Transverse colon (tissue), 4 donors: Measurements from ENCODE around the gene SCYL1. TPM values are rescaled to one million over a fixed set of nuclear protein-coding genes. Genes with fewer than 3 reads are reported as not detected.
"Not testable (repeated sequence)": the region's sequence is repeated elsewhere in the genome, so short reads cannot be mapped to it uniquely, and the experiment has no call there.

Experiments used
- DNase-seq: peaks from one replicate; pipeline ENCODE4 v3.0.0-alpha.2; 2019
- H3K27ac ChIP-seq, 4 donors: fragments of 200-600 bp; sonication (generic); 2 replicates each; pipeline ENCODE4 v1.5.1; 2016 to 2018; ENCODE audit warnings: inconsistent platforms in 4 of 4
- H3K27me3 ChIP-seq: fragments of 200-600 bp; sonication (generic); 2 replicates; pipeline ENCODE4 v1.5.1; 2017; ENCODE audit warnings: inconsistent platforms
- H3K36me3 ChIP-seq, 4 donors: fragments of 200-600 bp; sonication (generic); 2 replicates each; pipeline ENCODE4 v1.5.1; 2017 to 2019; ENCODE audit warnings: inconsistent platforms in 4 of 4
- H3K4me1 ChIP-seq, 4 donors: fragments of 200-600 bp; sonication (generic); 2 replicates each; pipeline ENCODE4 v1.5.1; 2017 to 2020; ENCODE audit warnings: inconsistent platforms in 4 of 4
- H3K4me3 ChIP-seq, 4 donors: fragments of 200-600 bp; sonication (generic); 1 replicate in 1 of 4; 2 replicates in 3 of 4; pipeline versions ENCODE4 v1.5.1 to v1.6.1; 2017 to 2019; ENCODE audit warnings: inconsistent platforms in 4 of 4
- H3K9me3 ChIP-seq, 2 donors: fragments of 200-600 bp; sonication (generic); 2 replicates each; pipeline ENCODE4 v1.5.1; 2017 to 2019; ENCODE audit warnings: inconsistent platforms in 2 of 2
- CTCF ChIP-seq, 5 experiments: fragments of 200-600 bp in 3 of 5; fragments of 450-650 bp in 2 of 5; sonication (generic) in 3 of 5; IDR thresholded peaks; 1 replicate in 2 of 5; 2 replicates in 3 of 5; pipeline ENCODE4 v1.5.1; 2016 to 2017; ENCODE audit warnings: antibody characterized with exemption in 5 of 5, inconsistent platforms in 3 of 5, mild to moderate bottlenecking in 2 of 5, moderate library complexity in 1 of 5
- EP300 ChIP-seq: sonication (generic); formaldehyde crosslinking; IDR thresholded peaks from one replicate; pipeline ENCODE4 v1.6.1; 2017; ENCODE audit warnings: antibody characterized with exemption, low read depth
- POLR2A ChIP-seq: fragments of 450-650 bp; IDR thresholded peaks from one replicate; pipeline ENCODE4 v1.6.1; 2016; ENCODE audit warnings: antibody characterized with exemption, mild to moderate bottlenecking, moderate library complexity
- POLR2AphosphoS5 ChIP-seq, 3 donors: sonication (generic); formaldehyde crosslinking; IDR thresholded peaks; one replicate each; pipeline ENCODE4 v1.6.1; 2016; ENCODE audit warnings: antibody characterized with exemption in 3 of 3
- WGBS, 2 donors: methylation state at CpG; one replicate each; pipeline ENCODE4 v1.1.5; 2018; ENCODE audit warnings: low coverage in 1 of 2; 5-methylcytosine and 5-hydroxymethylcytosine counted together
- in situ Hi-C, 4 donors: fragments of 200-750 bp; cut with MboI; loops; one replicate each; pipeline versions ENCODE4 v1.15.0 to v1.15.1; 2017; ENCODE audit warnings: low sequenced_read_pairs in 3 of 4, low pct_ligation_motif_present in 1 of 4, low pct_unique_long_range_greater_than_20kb in 1 of 4
- intact Hi-C: fragments of 100-400 bp; cut with DNase I; formaldehyde crosslinking; loops from one replicate; pipeline ENCODE4 v1.15.1; 2023; ENCODE audit warnings: low total_unique reads
- total RNA-seq, 4 donors: library from RNA; depleted of rRNA; stranded (reverse); fragments of >200 nt; gene quantifications; one replicate each; pipeline ENCODE4 v1.1.0, GENCODE V29; 2016

The SCYL1 gene
- total RNA-seq, 4 donors from 2014 or later = 41.0 to 78.4 (median 69.2) TPM

- H3K27ac ChIP-seq = peak overlapping the region; percentile 98 to 100 (median 99)
- no peak for DNase-seq
- H3K4me1 ChIP-seq = peaks cover 5 to 60% (median 39%) of the 10 kb centered on the region in 4 donors
- H3K9me3 ChIP-seq = no peaks in the 10 kb centered on the region
- no peaks in the 10 kb centered on the region for H3K27me3 ChIP-seq
- in situ Hi-C loops (loop anchor here (5.0 to 10.0 kb wide), 3 partner anchors 34 to 89 kb away; partner anchors contain the start of gene NEAT1 (in 2 of the 4)), intact Hi-C loops (loop anchor here (5.0 kb wide), 1 partner anchor 34 kb away; no protein-coding TSS in a partner anchor)
- H3K4me3 ChIP-seq = peak overlapping the region; percentile 74 to 93 (median 88)
- TF ChIP-seq POLR2AphosphoS5 (IDR thresholded peaks at IDR 0.05) = peak in 2 of 3 donors; percentile 0 to 3
- TF ChIP-seq CTCF (IDR thresholded peaks at IDR 0.05) = peak in 1 of 5 experiments; percentile 5
- no peak for TF ChIP-seq EP300
- WGBS, 2 donors = 11 to 17% methylated on average over 3 to 4 of the region's 4 CpGs
- peaks cover 0 to 52% (median 25%) of the 10 kb centered on the region in 4 donors for H3K36me3 ChIP-seq
These were observed 18.6 kb upstream of the SCYL1 start for GRCh38 chr11:65506290-65506771.

GRCh38 chr11:65506772-65507505, 17.9 kb upstream of the SCYL1 start:
- Histone ChIP-seq H3K36me3 (peaks cover 0 to 46% (median 22%) of the 10 kb centered on the region in 4 donors), H3K4me1 (peaks cover 5 to 60% (median 39%) of the 10 kb centered on the region in 4 donors), H3K9me3 (no peaks in the 10 kb centered on the region), H3K27me3 (no peaks in the 10 kb centered on the region), H3K4me3 (peak overlapping the region in 2 of 4 donors; percentile 74 to 86), H3K27ac (peak overlapping the region; percentile 98 to 100 (median 99))
- intact Hi-C loops (loop anchor here (5.0 kb wide), 1 partner anchor 35 kb away; no protein-coding TSS in a partner anchor), in situ Hi-C loops (loop anchor here (5.0 to 10.0 kb wide), 3 partner anchors 35 to 90 kb away; partner anchors contain the start of gene NEAT1 (in 2 of the 4))
- TF ChIP-seq CTCF (IDR thresholded peaks at IDR 0.05) = no peak
- TF ChIP-seq POLR2AphosphoS5 (IDR thresholded peaks at IDR 0.05) = peak; percentile 84 to 96 (median 86)
- TF ChIP-seq POLR2A = peak; percentile 80
- peak; percentile 74 for DNase-seq
- WGBS, 2 donors = 7% methylated on average over 7 of the region's 7 CpGs; no CpG with 5 or more reads in 1 of the 2 donors

- in situ Hi-C loops = loop anchor here in 3 of 4 donors (5.0 to 10.0 kb wide), 4 partner anchors 95 to 148 kb away; no protein-coding TSS in a partner anchor
- intact Hi-C loops = loop anchor here (5.0 kb wide), 2 partner anchors 130 to 145 kb away; partner anchors contain the start of gene SLC25A45
- peaks cover 0 to 25% (median 11%) of the 10 kb centered on the region in 4 donors for H3K4me1 ChIP-seq
- not testable (repeated sequence) for H3K27me3 ChIP-seq, DNase-seq, H3K9me3 ChIP-seq, H3K27ac ChIP-seq, H3K36me3 ChIP-seq, H3K4me3 ChIP-seq
- 98 to 100% methylated on average over 2 to 3 of the region's 3 CpGs for WGBS, 2 donors
These were observed 12.6 kb upstream of the SCYL1 start for GRCh38 chr11:65512311-65512710.

- H3K27me3 ChIP-seq = no peaks in the 10 kb centered on the region
These were observed 8.5 kb upstream of the SCYL1 start for GRCh38 chr11:65516135-65516968.

GRCh38 chr11:65518941-65519549, 5.8 kb upstream of the SCYL1 start:
- H3K27me3 ChIP-seq, intact Hi-C loops, H3K9me3 ChIP-seq, H3K27ac ChIP-seq, DNase-seq, H3K36me3 ChIP-seq, H3K4me3 ChIP-seq: not testable (repeated sequence)
- peaks cover 2 to 19% (median 5%) of the 10 kb centered on the region in 4 donors for H3K4me1 ChIP-seq
- in situ Hi-C loops = loop anchor here in 1 of 4 donors (10.0 kb wide), 1 partner anchor 154 kb away; no protein-coding TSS in a partner anchor
- WGBS, 2 donors = 91 to 93% methylated on average over 6 to 8 of the region's 8 CpGs

More at GRCh38 chr11:65516135-65516968, 8.5 kb upstream of the SCYL1 start:
- intact Hi-C loops (no loop called here), in situ Hi-C loops (loop anchor here in 1 of 4 donors (10.0 kb wide), 1 partner anchor 152 kb away; no protein-coding TSS in a partner anchor)
- TF ChIP-seq EP300 = no peak
- no peak for TF ChIP-seq POLR2AphosphoS5 (IDR thresholded peaks at IDR 0.05)
- TF ChIP-seq CTCF (IDR thresholded peaks at IDR 0.05) = no peak
- no peak for TF ChIP-seq POLR2A
- H3K4me1 ChIP-seq = no peaks in the 10 kb centered on the region
- DNase-seq = no peak
- no peak overlapping the region for H3K4me3 ChIP-seq
- WGBS, 2 donors = 67 to 85% methylated on average over 4 of the region's 5 CpGs
- no peaks in the 10 kb centered on the region for H3K9me3 ChIP-seq
- no peaks in the 10 kb centered on the region for H3K36me3 ChIP-seq
- H3K27ac ChIP-seq = no peak overlapping the region

GRCh38 chr11:65521777-65522521, 2.9 kb upstream of the SCYL1 start:
- H3K9me3 ChIP-seq, H3K27me3 ChIP-seq, H3K4me3 ChIP-seq, DNase-seq, intact Hi-C loops, H3K36me3 ChIP-seq, in situ Hi-C loops: not testable (repeated sequence)
- WGBS, 2 donors = 67 to 85% methylated on average over 4 to 20 of the region's 20 CpGs
- Histone ChIP-seq H3K4me1 (peaks cover 11 to 37% (median 24%) of the 10 kb centered on the region in 4 donors), H3K27ac (peak overlapping the region in 1 of 4 donors; percentile 80)
